HepG2 (cell line): ENCODE data around the gene MNT. TPM values are rescaled to one million over a fixed set of nuclear protein-coding genes. Genes with fewer than 3 reads are reported as not detected.

ENCODE experiments used
- ATF2 ChIP-seq: sonication (generic); formaldehyde crosslinking; IDR thresholded peaks from 2 replicates; pipeline ENCODE4 v1.4.0; 2020; ENCODE audit warnings: missing genetic modification reagents
- CENPT ChIP-seq: sonication (generic); formaldehyde crosslinking; IDR thresholded peaks from 2 replicates; pipeline ENCODE4 v1.8.0; 2022; ENCODE audit warnings: low read depth, mild to moderate bottlenecking, moderate library complexity, missing genetic modification reagents
- CREBL2 ChIP-seq: sonication (generic); formaldehyde crosslinking; IDR thresholded peaks from 2 replicates; pipeline ENCODE4 v1.8.1; 2023; ENCODE audit warnings: missing genetic modification reagents, mild to moderate bottlenecking, borderline replicate concordance
- HDAC2 ChIP-seq: sonication (generic); formaldehyde crosslinking; IDR thresholded peaks from 2 replicates; pipeline ENCODE4 v1.4.0; 2020; ENCODE audit warnings: missing genetic modification reagents
- NPAS2 ChIP-seq: sonication (generic); formaldehyde crosslinking; IDR thresholded peaks from 2 replicates; pipeline ENCODE4 v1.8.0; 2022; ENCODE audit warnings: mild to moderate bottlenecking, missing genetic modification reagents, borderline replicate concordance
- POLR2G ChIP-seq: fragments of 200-400 bp; formaldehyde crosslinking; IDR thresholded peaks from 2 replicates; pipeline ENCODE4 v1.6.1; 2018; ENCODE audit warnings: mild to moderate bottlenecking, low read depth, low read length, moderate library complexity
- REPIN1 ChIP-seq: sonication (generic); formaldehyde crosslinking; IDR thresholded peaks from 2 replicates; pipeline ENCODE4 v1.8.0; 2022; ENCODE audit warnings: missing genetic modification reagents, low read depth, mild to moderate bottlenecking, borderline replicate concordance
- SNAI1 ChIP-seq: sonication (generic); formaldehyde crosslinking; IDR thresholded peaks from 2 replicates; pipeline ENCODE4 v1.5.0; 2020; ENCODE audit warnings: mild to moderate bottlenecking, missing genetic modification reagents, borderline replicate concordance
- SRF ChIP-seq: IDR thresholded peaks from 2 replicates; pipeline ENCODE4 v1.6.1; 2011; ENCODE audit warnings: mild to moderate bottlenecking, low read depth, low read length, moderate library complexity
- TGIF2 ChIP-seq: IDR thresholded peaks from 2 replicates; pipeline ENCODE4 v1.6.1; 2016; ENCODE audit warnings: control low read depth, missing compliant biosample characterization
- ZBED4 ChIP-seq: sonication (generic); formaldehyde crosslinking; IDR thresholded peaks from 2 replicates; pipeline ENCODE4 v1.4.0; 2020; ENCODE audit warnings: missing genetic modification reagents, borderline replicate concordance
- ZFAT ChIP-seq: sonication (generic); formaldehyde crosslinking; conservative IDR thresholded peaks from 2 replicates; pipeline ENCODE4 v1.8.1; 2023; ENCODE audit warnings: missing genetic modification reagents, inconsistent platforms
- ZKSCAN5 ChIP-seq: sonication (generic); formaldehyde crosslinking; IDR thresholded peaks from 2 replicates; pipeline ENCODE4 v1.5.1; 2020; ENCODE audit warnings: mild to moderate bottlenecking, missing genetic modification reagents
- ZNF3 ChIP-seq: IDR thresholded peaks from 2 replicates; pipeline ENCODE4 v1.7.0; 2017; ENCODE audit warnings: inconsistent platforms
- ZNF414 ChIP-seq: sonication (generic); formaldehyde crosslinking; IDR thresholded peaks from 2 replicates; pipeline ENCODE4 v1.5.0; 2020; ENCODE audit warnings: missing genetic modification reagents
- ZNF484 ChIP-seq: sonication (generic); formaldehyde crosslinking; IDR thresholded peaks from 2 replicates; pipeline ENCODE4 v1.5.1; 2020; ENCODE audit warnings: mild to moderate bottlenecking, low read depth, missing genetic modification reagents, borderline replicate concordance
- ZNF557 ChIP-seq: sonication (generic); formaldehyde crosslinking; IDR thresholded peaks from 2 replicates; pipeline ENCODE4 v1.4.0; 2020; ENCODE audit warnings: missing genetic modification reagents
- ZNF7 ChIP-seq: IDR thresholded peaks from 2 replicates; pipeline ENCODE4 v1.6.1; 2016; ENCODE audit warnings: missing biosample characterization, missing genetic modification reagents
- ZNF747 ChIP-seq: sonication (generic); formaldehyde crosslinking; IDR thresholded peaks from 2 replicates; pipeline ENCODE4 v1.8.1; 2023; ENCODE audit warnings: missing genetic modification reagents, mild to moderate bottlenecking, borderline replicate concordance
- ZNF776 ChIP-seq: sonication (generic); formaldehyde crosslinking; IDR thresholded peaks from 2 replicates; pipeline ENCODE4 v1.4.0; 2020; ENCODE audit warnings: mild to moderate bottlenecking, missing genetic modification reagents
- ZXDC ChIP-seq: sonication (generic); formaldehyde crosslinking; IDR thresholded peaks from 2 replicates; pipeline ENCODE4 v1.5.0; 2020; ENCODE audit warnings: mild to moderate bottlenecking, missing genetic modification reagents
- polyA plus RNA-seq, 8 experiments: library from polyadenylated mRNA; depleted of rRNA in 3 of 8; stranded (reverse) in 7 of 8; unstranded in 1 of 8; fragments of >200 nt; fragmentation: Illumina TruSeq in 4 of 8; extraction: Trizol in 4 of 8; gene quantifications; 2 replicates each; pipeline versions ENCODE4 v1.2.1 to v1.2.3, GENCODE V29; 2011 to 2016; ENCODE audit warnings: low read depth in 4 of 8, missing spikeins in 1 of 8, mixed read lengths in 1 of 8; ENCODE audit not compliant: insufficient read depth in 1 of 8
- total RNA-seq, 5 experiments: library from RNA; depleted of rRNA; stranded (reverse); fragments of >200 nt; fragmentation: Illumina TruSeq; extraction: Trizol; gene quantifications; 2 replicates each; pipeline ENCODE4 v1.2.3, GENCODE V29; 2016; ENCODE audit warnings: low read depth in 1 of 5

MNT gene
- total and polyA plus RNA-seq, 2 of the 13 experiments (the other 11 are each of a cell fraction or from before 2014, with no cell fraction given), result 2.1 to 3.5 TPM

GRCh38 chr17:2336852-2337543 is 63.9 kb downstream of the MNT start, which contains the start of gene SGSM2 (continued):
- no peak for TF ChIP-seq ATF2 (CRISPR knock-in tag)
- TF ChIP-seq HDAC2 (CRISPR knock-in tag), result no peak
- no peak for TF ChIP-seq ZBED4
- TF ChIP-seq ZNF747 (CRISPR knock-in tag), result no peak; the same call in 1 of the 2 replicates
- peak; percentile 28 for TF ChIP-seq ZNF776 (CRISPR knock-in tag)
- no peak; the same call in 1 of the 2 replicates for TF ChIP-seq ZNF414 (CRISPR knock-in tag)
- TF ChIP-seq ZNF557 (CRISPR knock-in tag), result no peak
- no peak for TF ChIP-seq ZXDC (CRISPR knock-in tag)
- TF ChIP-seq TGIF2 (CRISPR knock-in tag), result no peak
- TF ChIP-seq POLR2G, result no peak
- TF ChIP-seq REPIN1 (CRISPR knock-in tag), result no peak
- TF ChIP-seq ZNF3, result no peak
- TF ChIP-seq SNAI1 (CRISPR knock-in tag), result no peak; the same call in 1 of the 2 replicates
- TF ChIP-seq CENPT, result no peak
- TF ChIP-seq ZKSCAN5 (CRISPR knock-in tag), result no peak
- TF ChIP-seq ZNF484, result no peak
- 0 out of 2 replicates have a peak, but pooled peaks have one; percentile 8 for TF ChIP-seq CREBL2
- no peak for TF ChIP-seq SRF
- TF ChIP-seq NPAS2 (CRISPR knock-in tag), result no peak
- TF ChIP-seq ZNF7 (CRISPR knock-in tag), result no peak
- no peak for TF ChIP-seq ZFAT (CRISPR knock-in tag)
